HepG2 (cell line): ENCODE measurements around the gene STX2. TPM values are rescaled to one million over a fixed set of nuclear protein-coding genes. Genes with fewer than 3 reads are reported as not detected.

Experiments
- ARNT ChIP-seq: fragments of 450-650 bp; IDR thresholded peaks from 2 replicates; pipeline ENCODE4 v1.6.1; 2017
- DNMT3B ChIP-seq: conservative IDR thresholded peaks from 2 replicates; pipeline ENCODE4 v1.6.1; 2016; ENCODE audit warnings: missing biosample characterization, control low read depth
- FOXP1 ChIP-seq, 2 experiments: fragments of 450-650 bp in 1 of 2; IDR thresholded peaks; 2 replicates each; pipeline ENCODE4 v1.6.1; 2017 to 2018; ENCODE audit warnings: antibody characterized with exemption in 1 of 2
- KLF13 ChIP-seq: sonication (generic); formaldehyde crosslinking; IDR thresholded peaks from 2 replicates; pipeline ENCODE4 v1.4.0; 2020; ENCODE audit warnings: mild to moderate bottlenecking, missing genetic modification reagents
- ONECUT2 ChIP-seq: sonication (generic); formaldehyde crosslinking; IDR thresholded peaks from 2 replicates; pipeline ENCODE4 v1.4.0; 2020; ENCODE audit warnings: missing genetic modification reagents
- PCBP2 ChIP-seq: fragments of 200-400 bp; formaldehyde crosslinking; optimal IDR thresholded peaks from 2 replicates; pipeline ENCODE3; 2018; ENCODE audit warnings: low read length, low read depth; ENCODE audit not compliant: poor library complexity, severe bottlenecking
- RERE ChIP-seq: IDR thresholded peaks from 2 replicates; pipeline ENCODE4 v1.6.1; 2016; ENCODE audit warnings: low read depth, missing genetic modification reagents, missing compliant biosample characterization
- ZKSCAN5 ChIP-seq: sonication (generic); formaldehyde crosslinking; IDR thresholded peaks from 2 replicates; pipeline ENCODE4 v1.5.1; 2020; ENCODE audit warnings: mild to moderate bottlenecking, missing genetic modification reagents
- ZNF12 ChIP-seq: sonication (generic); formaldehyde crosslinking; IDR thresholded peaks from 2 replicates; pipeline ENCODE4 v1.5.0; 2020; ENCODE audit warnings: missing genetic modification reagents
- ZNF124 ChIP-seq: sonication (generic); formaldehyde crosslinking; IDR thresholded peaks from 2 replicates; pipeline ENCODE4 v1.4.0; 2020; ENCODE audit warnings: missing genetic modification reagents
- ZNF574 ChIP-seq: sonication (generic); formaldehyde crosslinking; IDR thresholded peaks from 2 replicates; pipeline ENCODE4 v1.4.0; 2020; ENCODE audit warnings: missing genetic modification reagents
- polyA plus RNA-seq, 8 experiments: library from polyadenylated mRNA; depleted of rRNA in 3 of 8; stranded (reverse) in 7 of 8; unstranded in 1 of 8; fragments of >200 nt; fragmentation: Illumina TruSeq in 4 of 8; extraction: Trizol in 4 of 8; gene quantifications; 2 replicates each; pipeline versions ENCODE4 v1.2.1 to v1.2.3, GENCODE V29; 2011 to 2016; ENCODE audit warnings: low read depth in 4 of 8, missing spikeins in 1 of 8, mixed read lengths in 1 of 8; ENCODE audit not compliant: insufficient read depth in 1 of 8
- total RNA-seq, 5 experiments: library from RNA; depleted of rRNA; stranded (reverse); fragments of >200 nt; fragmentation: Illumina TruSeq; extraction: Trizol; gene quantifications; 2 replicates each; pipeline ENCODE4 v1.2.3, GENCODE V29; 2016; ENCODE audit warnings: low read depth in 1 of 5
- TF ChIP-seq, protein P1 (sequence below): IDR thresholded peaks from 2 replicates; pipeline ENCODE4 v1.4.0; 2020; ENCODE audit warnings: mild to moderate bottlenecking, missing genetic modification reagents
- TF ChIP-seq, protein P2 (sequence below): sonication (generic); formaldehyde crosslinking; IDR thresholded peaks from 2 replicates; pipeline ENCODE4 v1.4.0; 2020; ENCODE audit warnings: missing genetic modification reagents

Gene STX2
- total and polyA plus RNA-seq, 2 of the 13 experiments (the other 11 are each of a cell fraction or from before 2014, with no cell fraction given): 13.4 to 25.1 TPM

- TF ChIP-seq, protein P1, sequence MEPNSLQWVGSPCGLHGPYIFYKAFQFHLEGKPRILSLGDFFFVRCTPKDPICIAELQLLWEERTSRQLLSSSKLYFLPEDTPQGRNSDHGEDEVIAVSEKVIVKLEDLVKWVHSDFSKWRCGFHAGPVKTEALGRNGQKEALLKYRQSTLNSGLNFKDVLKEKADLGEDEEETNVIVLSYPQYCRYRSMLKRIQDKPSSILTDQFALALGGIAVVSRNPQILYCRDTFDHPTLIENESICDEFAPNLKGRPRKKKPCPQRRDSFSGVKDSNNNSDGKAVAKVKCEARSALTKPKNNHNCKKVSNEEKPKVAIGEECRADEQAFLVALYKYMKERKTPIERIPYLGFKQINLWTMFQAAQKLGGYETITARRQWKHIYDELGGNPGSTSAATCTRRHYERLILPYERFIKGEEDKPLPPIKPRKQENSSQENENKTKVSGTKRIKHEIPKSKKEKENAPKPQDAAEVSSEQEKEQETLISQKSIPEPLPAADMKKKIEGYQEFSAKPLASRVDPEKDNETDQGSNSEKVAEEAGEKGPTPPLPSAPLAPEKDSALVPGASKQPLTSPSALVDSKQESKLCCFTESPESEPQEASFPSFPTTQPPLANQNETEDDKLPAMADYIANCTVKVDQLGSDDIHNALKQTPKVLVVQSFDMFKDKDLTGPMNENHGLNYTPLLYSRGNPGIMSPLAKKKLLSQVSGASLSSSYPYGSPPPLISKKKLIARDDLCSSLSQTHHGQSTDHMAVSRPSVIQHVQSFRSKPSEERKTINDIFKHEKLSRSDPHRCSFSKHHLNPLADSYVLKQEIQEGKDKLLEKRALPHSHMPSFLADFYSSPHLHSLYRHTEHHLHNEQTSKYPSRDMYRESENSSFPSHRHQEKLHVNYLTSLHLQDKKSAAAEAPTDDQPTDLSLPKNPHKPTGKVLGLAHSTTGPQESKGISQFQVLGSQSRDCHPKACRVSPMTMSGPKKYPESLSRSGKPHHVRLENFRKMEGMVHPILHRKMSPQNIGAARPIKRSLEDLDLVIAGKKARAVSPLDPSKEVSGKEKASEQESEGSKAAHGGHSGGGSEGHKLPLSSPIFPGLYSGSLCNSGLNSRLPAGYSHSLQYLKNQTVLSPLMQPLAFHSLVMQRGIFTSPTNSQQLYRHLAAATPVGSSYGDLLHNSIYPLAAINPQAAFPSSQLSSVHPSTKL (CRISPR knock-in tag): no peak
- TF ChIP-seq PCBP2: no peak
- TF ChIP-seq KLF13: no peak
- TF ChIP-seq, protein P2, sequence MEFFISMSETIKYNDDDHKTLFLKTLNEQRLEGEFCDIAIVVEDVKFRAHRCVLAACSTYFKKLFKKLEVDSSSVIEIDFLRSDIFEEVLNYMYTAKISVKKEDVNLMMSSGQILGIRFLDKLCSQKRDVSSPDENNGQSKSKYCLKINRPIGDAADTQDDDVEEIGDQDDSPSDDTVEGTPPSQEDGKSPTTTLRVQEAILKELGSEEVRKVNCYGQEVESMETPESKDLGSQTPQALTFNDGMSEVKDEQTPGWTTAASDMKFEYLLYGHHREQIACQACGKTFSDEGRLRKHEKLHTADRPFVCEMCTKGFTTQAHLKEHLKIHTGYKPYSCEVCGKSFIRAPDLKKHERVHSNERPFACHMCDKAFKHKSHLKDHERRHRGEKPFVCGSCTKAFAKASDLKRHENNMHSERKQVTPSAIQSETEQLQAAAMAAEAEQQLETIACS: peak; percentile 89
- TF ChIP-seq ARNT: no peak
- TF ChIP-seq ZNF12 (CRISPR knock-in tag): no peak
- no peak for TF ChIP-seq ZKSCAN5 (CRISPR knock-in tag)
- no peak for TF ChIP-seq DNMT3B (CRISPR knock-in tag)
- TF ChIP-seq ONECUT2: no peak
- no peak for TF ChIP-seq RERE (CRISPR knock-in tag)
- TF ChIP-seq ZNF124 (CRISPR knock-in tag): no peak
- peak; percentile 65 for TF ChIP-seq ZNF574 (CRISPR knock-in tag)
- no peak for TF ChIP-seq FOXP1 (IDR thresholded peaks at IDR 0.05)
- TF ChIP-seq FOXP1 (CRISPR knock-in tag; IDR thresholded peaks at IDR 0.05): no peak
Measured at GRCh38 chr12:130871286-130872178, 32.5 kb upstream of the STX2 start, which contains the start of gene RAN (continued).
